HepG2 (cell line): ENCODE data around the gene CDH23. TPM values are rescaled to one million over a fixed set of nuclear protein-coding genes. Genes with fewer than 3 reads are reported as not detected.

ENCODE experiments used
- ATAC-seq: fragments of 200-7000 bp; cut with Tn5 transposase; 3 replicates; pipeline ENCODE4 v1.9.1; 2020; ENCODE audit warnings: mild to moderate bottlenecking, moderate library complexity
- BruUV-seq: library from RNA; stranded (reverse); fragments of 400-500 nt; replicated peaks from 2 replicates; lab custom pipeline; 2021; lab: Mats Ljungman, UMichigan
- CTCF ChIA-PET: fragments of 300-600 bp; formaldehyde crosslinking; extraction: SDS; loops from one replicate; lab custom pipeline; 2021; ENCODE audit warnings: low total read pairs, inconsistent platforms, low intra/inter-chr PET ratio; lab: Yijun Ruan, JAX
- POLR2A ChIA-PET: fragments of 350-600 bp; sonication (Branson Sonifier 250); formaldehyde crosslinking; loops from one replicate; lab custom pipeline; 2020; ENCODE audit warnings: antibody characterized with exemption, inconsistent platforms; lab: Yijun Ruan, JAX
- DNase-seq: peaks from one replicate; pipeline ENCODE4 v3.0.0-alpha.2; 2015; ENCODE audit warnings: low spot score
- FAIRE-seq: peaks from 3 replicates; lab custom pipeline; 2011; peaks lifted over from hg19 to GRCh38; lab: Jason Lieb, UNC
- H2AFZ ChIP-seq: one replicate; pipeline ENCODE4 v1.6.1; 2011; ENCODE audit warnings: low read length, inconsistent platforms
- H3K27ac ChIP-seq: fragments of 300-600 bp; 3 replicates; pipeline ENCODE4 v1.8.0; 2011; ENCODE audit warnings: mixed run types, mild to moderate bottlenecking, mixed read lengths, low read length, inconsistent platforms; ENCODE audit not compliant: insufficient read depth; ENCODE audit errors: extremely low read length
- H3K27me3 ChIP-seq, 2 experiments: fragments of 200-600 bp in 1 of 2; 2 replicates in 1 of 2; 3 replicates in 1 of 2; pipeline versions ENCODE4 v1.6.0 to v1.8.0; 2011; ENCODE audit warnings: low read length in 2 of 2, mild to moderate bottlenecking in 2 of 2, moderate library complexity in 2 of 2, inconsistent platforms in 1 of 2; ENCODE audit not compliant: insufficient read depth in 2 of 2, control insufficient read depth in 1 of 2
- H3K36me3 ChIP-seq, 2 experiments: fragments of 200-600 bp in 1 of 2; replicated peaks in 1 of 2; 2 replicates in 1 of 2; 3 replicates in 1 of 2; pipeline versions ENCODE4 v1.5.1 to v1.8.0; 2011; ENCODE audit warnings: low read length in 2 of 2, inconsistent platforms in 1 of 2; ENCODE audit not compliant: insufficient read depth in 2 of 2, control insufficient read depth in 1 of 2
- H3K4me1 ChIP-seq: 2 replicates; pipeline ENCODE4 v1.5.1; 2012; ENCODE audit warnings: low read length, inconsistent platforms; ENCODE audit not compliant: insufficient read depth
- H3K4me2 ChIP-seq: 2 replicates; pipeline ENCODE4 v1.6.0; 2011; ENCODE audit warnings: low read depth, low read length, inconsistent platforms
- H3K4me3 ChIP-seq, 3 experiments: fragments of 200-600 bp in 1 of 3; sonication (generic), shearing (Covaris generic) in 1 of 3; replicated peaks in 1 of 3; 2 replicates each; pipeline ENCODE4 v1.5.1; 2011 to 2016; ENCODE audit warnings: low read length in 3 of 3, inconsistent platforms in 2 of 3, low read depth in 2 of 3, mild to moderate bottlenecking in 2 of 3, control low read depth in 1 of 3, mixed read lengths in 1 of 3; ENCODE audit not compliant: insufficient read depth in 1 of 3
- H3K79me2 ChIP-seq: one replicate; pipeline ENCODE4 v1.6.1; 2011; ENCODE audit warnings: low read length, inconsistent platforms; ENCODE audit not compliant: insufficient read depth
- H3K9ac ChIP-seq: 2 replicates; pipeline ENCODE4 v1.6.0; 2011; ENCODE audit warnings: mild to moderate bottlenecking, low read depth, low read length, inconsistent platforms; ENCODE audit not compliant: insufficient read depth
- H3K9me3 ChIP-seq: 2 replicates; pipeline ENCODE4 v1.5.1; 2012; ENCODE audit warnings: mild to moderate bottlenecking, low read length
- H4K20me1 ChIP-seq: 2 replicates; pipeline ENCODE4 v1.6.0; 2011; ENCODE audit warnings: inconsistent platforms, mild to moderate bottlenecking, low read length, moderate library complexity; ENCODE audit not compliant: insufficient read depth
- CSRNP1 ChIP-seq: sonication (generic); formaldehyde crosslinking; IDR thresholded peaks from 2 replicates; pipeline ENCODE4 v1.8.1; 2023; ENCODE audit warnings: mild to moderate bottlenecking, missing genetic modification reagents
- GZF1 ChIP-seq: sonication (generic); formaldehyde crosslinking; IDR thresholded peaks from 2 replicates; pipeline ENCODE4 v1.5.1; 2020; ENCODE audit warnings: mild to moderate bottlenecking, missing genetic modification reagents
- KDM1A ChIP-seq: IDR thresholded peaks from 2 replicates; pipeline ENCODE4 v1.6.1; 2016; ENCODE audit warnings: missing compliant biosample characterization
- LBX2 ChIP-seq: sonication (generic); formaldehyde crosslinking; IDR thresholded peaks from 2 replicates; pipeline ENCODE4 v1.5.0; 2020; ENCODE audit warnings: missing genetic modification reagents, mild to moderate bottlenecking, borderline replicate concordance
- RAD51 ChIP-seq: fragments of 450-650 bp; IDR thresholded peaks from 2 replicates; pipeline ENCODE4 v1.6.1; 2016; ENCODE audit warnings: borderline replicate concordance
- SRSF9 ChIP-seq: fragments of 200-400 bp; formaldehyde crosslinking; IDR thresholded peaks from 2 replicates; pipeline ENCODE4 v1.6.1; 2018; ENCODE audit warnings: borderline replicate concordance, mild to moderate bottlenecking, low read depth, low read length; ENCODE audit not compliant: insufficient read depth, poor library complexity, severe bottlenecking
- U2AF2 ChIP-seq: fragments of 200-400 bp; formaldehyde crosslinking; IDR thresholded peaks from 2 replicates; pipeline ENCODE4 v1.6.1; 2017; ENCODE audit warnings: low read depth, mild to moderate bottlenecking, low read length
- ZBTB8A ChIP-seq: sonication (generic); formaldehyde crosslinking; IDR thresholded peaks from 2 replicates; pipeline ENCODE4 v1.4.0; 2020; ENCODE audit warnings: mild to moderate bottlenecking, low read depth, missing genetic modification reagents, borderline replicate concordance
- ZNF550 ChIP-seq: sonication (generic); formaldehyde crosslinking; IDR thresholded peaks from 2 replicates; pipeline ENCODE4 v1.4.0; 2020; ENCODE audit warnings: mild to moderate bottlenecking, missing genetic modification reagents, borderline replicate concordance
- ZNF800 ChIP-seq: sonication (generic); formaldehyde crosslinking; IDR thresholded peaks from 2 replicates; pipeline ENCODE4 v1.4.0; 2020; ENCODE audit warnings: missing genetic modification reagents
- WGBS: methylation state at CpG from one replicate; pipeline ENCODE4 v1.1.6; 2017; ENCODE audit warnings: low lambda C conversion rate; 5-methylcytosine and 5-hydroxymethylcytosine counted together
- in situ Hi-C: cut with HindIII; loops from 2 replicates; pipeline ENCODE4 v1.10.0; 2017; ENCODE audit warnings: low pct_unique_long_range_greater_than_20kb; ENCODE audit not compliant: extremely low pct_ligation_motif_present
- intact Hi-C: fragments of 100-400 bp; cut with micrococcal nuclease; formaldehyde crosslinking; loops from one replicate; pipeline ENCODE4 v1.10.0; 2022; ENCODE audit not compliant: unreplicated experiment
- polyA plus RNA-seq, 8 experiments: library from polyadenylated mRNA; depleted of rRNA in 3 of 8; stranded (reverse) in 7 of 8; unstranded in 1 of 8; fragments of >200 nt; fragmentation: Illumina TruSeq in 4 of 8; extraction: Trizol in 4 of 8; gene quantifications; 2 replicates each; pipeline versions ENCODE4 v1.2.1 to v1.2.3, GENCODE V29; 2011 to 2016; ENCODE audit warnings: low read depth in 4 of 8, missing spikeins in 1 of 8, mixed read lengths in 1 of 8; ENCODE audit not compliant: insufficient read depth in 1 of 8
- total RNA-seq, 5 experiments: library from RNA; depleted of rRNA; stranded (reverse); fragments of >200 nt; fragmentation: Illumina TruSeq; extraction: Trizol; gene quantifications; 2 replicates each; pipeline ENCODE4 v1.2.3, GENCODE V29; 2016; ENCODE audit warnings: low read depth in 1 of 5
- TF ChIP-seq, protein P1 (sequence below): sonication (generic); formaldehyde crosslinking; conservative IDR thresholded peaks from 2 replicates; pipeline ENCODE4 v1.4.0; 2020; ENCODE audit warnings: missing genetic modification reagents
- TF ChIP-seq, protein P2 (sequence below): sonication (generic); formaldehyde crosslinking; IDR thresholded peaks from 2 replicates; pipeline ENCODE4 v1.5.0; 2020; ENCODE audit warnings: missing genetic modification reagents

The CDH23 gene
- total and polyA plus RNA-seq, 2 of the 13 experiments (the other 11 are each of a cell fraction or from before 2014, with no cell fraction given): 0.13 TPM; not detected in 1

GRCh38 chr10:71638822-71639719 is 242.4 kb downstream of the CDH23 start (continued):
- no peak for TF ChIP-seq GZF1 (CRISPR knock-in tag)
- no peak for TF ChIP-seq KDM1A (CRISPR knock-in tag)
- TF ChIP-seq, all 625 proteins: peak for 86

- Histone ChIP-seq H3K4me3 (no peak overlapping the region), H4K20me1 (no peaks in the 10 kb centered on the region), H3K4me2 (no peak overlapping the region), H3K27me3 (no peaks in the 10 kb centered on the region; a peak in 1 of 5 replicates), H3K4me1 (peaks cover 46% of the 10 kb centered on the region), H3K9me3 (no peaks in the 10 kb centered on the region), H3K27ac (no peak overlapping the region), H2AFZ (no peak overlapping the region), H3K36me3 (no peaks in the 10 kb centered on the region), H3K79me2 (no peaks in the 10 kb centered on the region), H3K9ac (no peak overlapping the region)
- ChIA-PET POLR2A (no interaction called here), CTCF (no interaction called here)
- DNase-seq (no peak), ATAC-seq (no peak), FAIRE-seq (no peak)
- no TSS peak for BruUV-seq
- WGBS: 79% methylated on average over 8 of the region's 9 CpGs
- in situ Hi-C loops: no loop called here
- intact Hi-C loops: no loop called here
- TF ChIP-seq, protein P1, sequence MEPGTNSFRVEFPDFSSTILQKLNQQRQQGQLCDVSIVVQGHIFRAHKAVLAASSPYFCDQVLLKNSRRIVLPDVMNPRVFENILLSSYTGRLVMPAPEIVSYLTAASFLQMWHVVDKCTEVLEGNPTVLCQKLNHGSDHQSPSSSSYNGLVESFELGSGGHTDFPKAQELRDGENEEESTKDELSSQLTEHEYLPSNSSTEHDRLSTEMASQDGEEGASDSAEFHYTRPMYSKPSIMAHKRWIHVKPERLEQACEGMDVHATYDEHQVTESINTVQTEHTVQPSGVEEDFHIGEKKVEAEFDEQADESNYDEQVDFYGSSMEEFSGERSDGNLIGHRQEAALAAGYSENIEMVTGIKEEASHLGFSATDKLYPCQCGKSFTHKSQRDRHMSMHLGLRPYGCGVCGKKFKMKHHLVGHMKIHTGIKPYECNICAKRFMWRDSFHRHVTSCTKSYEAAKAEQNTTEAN (CRISPR knock-in tag): no peak
- TF ChIP-seq ZBTB8A (CRISPR knock-in tag) (no peak), U2AF2 (no peak), CSRNP1 (no peak), RAD51 (no peak), LBX2 (no peak), ZNF800 (CRISPR knock-in tag) (no peak), SRSF9 (no peak), ZNF550 (CRISPR knock-in tag) (no peak)
- TF ChIP-seq, protein P2, sequence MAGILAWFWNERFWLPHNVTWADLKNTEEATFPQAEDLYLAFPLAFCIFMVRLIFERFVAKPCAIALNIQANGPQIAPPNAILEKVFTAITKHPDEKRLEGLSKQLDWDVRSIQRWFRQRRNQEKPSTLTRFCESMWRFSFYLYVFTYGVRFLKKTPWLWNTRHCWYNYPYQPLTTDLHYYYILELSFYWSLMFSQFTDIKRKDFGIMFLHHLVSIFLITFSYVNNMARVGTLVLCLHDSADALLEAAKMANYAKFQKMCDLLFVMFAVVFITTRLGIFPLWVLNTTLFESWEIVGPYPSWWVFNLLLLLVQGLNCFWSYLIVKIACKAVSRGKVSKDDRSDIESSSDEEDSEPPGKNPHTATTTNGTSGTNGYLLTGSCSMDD (CRISPR knock-in tag): no peak
Measured at GRCh38 chr10:71640607-71641006, 243.9 kb downstream of the CDH23 start.
